HG02610 (cell line): ENCODE results near the gene OR5A2.
A peak's percentile ranks its signal among the peaks of the same experiment; 100 is the strongest.
"Not testable (repeated sequence)": the region's sequence is repeated elsewhere in the genome, so short reads cannot be mapped to it uniquely, and the experiment has no call there.

Experiments
- ATAC-seq: cut with Tn5 transposase; IDR thresholded peaks from one replicate; pipeline ENCODE4 v1.9.1; 2021; ENCODE audit warnings: mild to moderate bottlenecking, moderate library complexity; ENCODE audit not compliant: unreplicated experiment

OR5A2 gene, protein sequence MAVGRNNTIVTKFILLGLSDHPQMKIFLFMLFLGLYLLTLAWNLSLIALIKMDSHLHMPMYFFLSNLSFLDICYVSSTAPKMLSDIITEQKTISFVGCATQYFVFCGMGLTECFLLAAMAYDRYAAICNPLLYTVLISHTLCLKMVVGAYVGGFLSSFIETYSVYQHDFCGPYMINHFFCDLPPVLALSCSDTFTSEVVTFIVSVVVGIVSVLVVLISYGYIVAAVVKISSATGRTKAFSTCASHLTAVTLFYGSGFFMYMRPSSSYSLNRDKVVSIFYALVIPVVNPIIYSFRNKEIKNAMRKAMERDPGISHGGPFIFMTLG

DNA sequence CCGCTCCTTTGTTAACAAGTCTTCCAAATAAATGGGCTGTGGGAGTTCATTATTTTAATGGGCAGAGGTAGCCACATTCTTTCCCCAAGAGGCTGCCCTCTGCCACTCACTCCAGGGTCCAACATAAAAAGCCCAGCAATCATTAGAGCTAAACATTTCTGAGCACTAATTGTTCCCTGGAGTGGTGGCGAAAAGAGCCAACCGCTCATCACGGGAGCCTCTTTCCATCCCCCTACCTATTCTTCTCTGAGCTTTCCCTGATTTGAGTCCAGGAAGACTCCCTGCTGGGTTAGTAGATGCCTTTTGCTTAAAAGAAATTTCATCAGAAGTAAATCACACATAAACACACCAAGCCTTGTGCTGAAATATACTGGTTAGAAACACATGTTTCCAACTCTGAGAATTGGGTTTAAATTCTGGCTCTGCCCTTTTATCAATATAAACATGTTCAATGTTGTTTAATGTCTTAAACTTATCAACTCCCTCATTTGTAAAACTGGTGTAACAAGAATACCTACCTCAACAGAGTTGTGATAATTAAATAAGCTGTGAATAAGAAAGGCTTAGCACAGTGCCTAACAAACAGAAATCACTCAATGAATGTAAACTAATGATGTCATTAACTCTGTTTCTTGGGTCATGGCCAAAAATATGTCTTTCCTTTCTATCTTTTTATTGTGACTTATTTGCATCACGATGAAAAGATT lies at the start of gene OR5A2:
TSS of gene OR5A2 (minus strand) at position 53 of the 707 bp plus-strand sequence. CDS start 3,460 bp downstream, outside the sequence.
- ATAC-seq, result no peak

DNA sequence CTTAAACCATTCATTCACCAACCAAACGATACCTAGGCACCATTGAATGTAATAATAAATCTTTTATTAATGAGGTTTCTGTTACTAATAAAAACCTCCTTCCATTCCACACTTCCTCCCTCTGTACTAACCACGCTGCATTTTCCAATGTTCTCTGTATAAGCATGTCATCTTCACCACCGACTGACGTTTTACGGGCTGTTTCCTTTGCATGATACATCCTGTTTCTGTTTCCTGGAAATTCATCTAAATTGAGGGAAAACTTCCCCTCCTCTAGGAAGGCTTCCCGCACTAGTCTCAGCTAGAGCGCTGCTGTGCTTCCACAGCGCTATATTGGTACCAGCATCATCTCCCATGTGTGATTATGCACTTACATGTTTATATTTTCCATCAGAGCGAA lies 49.0 kb upstream of the OR5A2 start:
- ATAC-seq, result no peak

DNA sequence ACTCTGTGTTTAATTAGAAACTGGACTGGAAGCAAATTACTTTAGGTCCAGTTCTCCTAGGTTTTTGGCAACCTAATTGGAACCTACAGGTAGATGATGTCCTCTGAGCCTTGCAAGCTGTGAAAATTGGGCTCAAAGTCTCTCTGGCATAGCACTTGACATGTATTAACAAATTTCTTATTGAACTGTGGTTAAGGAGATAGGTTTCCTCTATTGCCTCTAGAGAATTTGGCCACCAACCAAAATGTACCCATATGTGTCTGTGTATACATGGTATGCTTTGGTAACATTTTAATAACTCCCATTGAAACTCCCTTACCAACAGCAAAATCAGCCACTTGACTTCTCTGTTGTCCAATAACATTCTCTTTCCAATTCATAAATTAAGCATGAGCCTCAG lies 46.8 kb upstream of the OR5A2 start, which contains the start of gene OR4D10:
TSS of gene OR4D10 (plus strand) at position 301 of the 400 bp plus-strand sequence. CDS start 4,115 bp downstream, outside the sequence.
- ATAC-seq, result no peak

DNA sequence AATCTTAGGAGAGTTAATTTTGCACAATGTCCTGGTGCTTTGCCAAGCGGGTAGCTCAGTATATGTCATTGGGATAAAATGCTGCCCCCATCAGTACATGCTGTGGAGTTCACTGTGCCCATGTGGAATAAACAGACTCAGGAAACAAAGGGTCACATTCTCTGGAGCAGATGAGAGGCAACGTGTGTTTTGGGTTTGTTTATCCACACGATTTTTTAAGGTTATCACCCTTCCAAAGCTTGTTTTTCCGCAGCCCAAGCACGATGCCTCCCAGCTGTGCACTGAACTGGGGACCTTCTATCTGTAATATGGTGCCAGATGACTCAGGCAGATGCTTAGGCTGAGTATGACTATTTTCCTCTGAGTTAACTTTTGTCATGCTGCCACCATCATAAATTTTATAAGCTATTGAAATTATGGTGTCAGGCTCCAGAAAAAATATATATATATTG lies 37.0 kb upstream of the OR5A2 start:
- no peak for ATAC-seq

DNA sequence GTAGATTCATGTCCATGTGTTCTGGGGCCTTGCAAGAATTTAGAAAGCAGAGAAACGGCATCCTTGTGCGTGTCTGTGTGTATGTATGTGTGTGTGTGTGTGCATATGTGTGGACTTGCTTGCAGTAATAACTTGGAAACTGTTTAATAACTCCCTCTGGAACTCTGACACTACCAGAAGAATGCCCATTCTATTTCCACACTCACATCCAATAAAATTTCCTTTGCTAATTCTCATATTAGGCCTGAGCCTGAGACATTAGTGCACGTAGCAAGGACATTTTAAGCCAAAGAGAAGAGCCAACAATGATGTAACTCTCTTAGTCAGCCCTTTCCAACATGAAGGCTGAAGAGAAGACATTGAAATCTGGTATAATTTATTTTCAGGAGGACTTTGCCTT lies 33.7 kb upstream of the OR5A2 start:
- no peak for ATAC-seq

DNA sequence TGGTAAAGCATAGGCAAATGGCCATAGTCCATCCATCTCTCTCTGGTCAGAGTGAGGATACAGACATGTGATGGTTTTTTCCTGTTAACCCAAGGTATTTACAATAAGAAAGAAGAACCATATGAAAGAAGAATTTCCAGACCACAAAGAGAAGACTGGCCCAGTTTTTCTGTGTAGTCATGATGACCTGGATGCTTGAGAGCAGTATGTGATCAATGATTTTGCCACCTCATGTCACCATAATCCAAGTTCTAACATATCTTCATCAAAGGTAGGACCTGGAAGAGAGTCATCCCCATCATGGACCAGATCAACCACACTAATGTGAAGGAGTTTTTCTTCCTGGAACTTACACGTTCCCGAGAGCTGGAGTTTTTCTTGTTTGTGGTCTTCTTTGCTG lies 30.4 kb upstream of the OR5A2 start, which contains the start of gene OR4D6:
TSS of gene OR4D6 (plus strand) at position 301 of the 400 bp plus-strand sequence. CDS start at position 301, 0 bp downstream.
- no peak for ATAC-seq

DNA sequence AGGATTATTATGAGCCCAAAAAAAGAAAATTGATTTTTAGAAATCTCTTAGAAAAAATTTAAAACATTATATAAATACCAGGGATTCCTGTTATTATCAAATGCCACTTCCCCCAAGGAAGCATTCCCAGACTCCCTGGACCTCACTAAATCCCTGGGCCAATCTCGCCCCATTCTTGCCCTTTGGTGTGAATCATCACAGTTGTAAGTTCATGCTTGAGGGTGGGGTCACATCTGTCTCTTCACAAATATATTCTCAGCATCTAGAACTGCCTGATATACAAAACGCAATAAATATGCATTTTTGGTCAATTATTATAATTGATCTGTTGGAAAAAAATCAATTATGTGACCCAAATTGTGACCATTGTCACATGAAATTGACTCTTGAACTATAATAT lies 22.3 kb upstream of the OR5A2 start:
- ATAC-seq, result no peak

DNA sequence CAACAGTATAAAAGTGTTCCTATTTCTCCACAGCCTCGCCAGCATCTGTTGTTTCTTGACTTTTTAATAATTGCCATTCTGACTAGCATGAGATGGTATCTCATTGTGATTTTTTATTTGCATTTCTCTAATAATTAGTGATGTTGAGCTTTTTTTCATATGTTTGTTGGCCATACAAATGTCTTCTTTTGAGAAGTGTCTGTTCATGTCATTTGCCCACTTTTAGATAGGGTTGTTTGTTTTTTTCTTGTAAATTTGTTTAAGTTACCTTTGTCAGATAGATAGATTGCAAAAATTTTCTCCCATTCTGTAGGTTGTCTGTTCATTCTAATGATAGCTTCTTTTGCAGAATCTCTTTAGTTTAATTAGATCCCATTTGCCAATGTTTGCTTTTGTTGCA lies 19.4 kb upstream of the OR5A2 start:
- ATAC-seq, result not testable (repeated sequence)

DNA sequence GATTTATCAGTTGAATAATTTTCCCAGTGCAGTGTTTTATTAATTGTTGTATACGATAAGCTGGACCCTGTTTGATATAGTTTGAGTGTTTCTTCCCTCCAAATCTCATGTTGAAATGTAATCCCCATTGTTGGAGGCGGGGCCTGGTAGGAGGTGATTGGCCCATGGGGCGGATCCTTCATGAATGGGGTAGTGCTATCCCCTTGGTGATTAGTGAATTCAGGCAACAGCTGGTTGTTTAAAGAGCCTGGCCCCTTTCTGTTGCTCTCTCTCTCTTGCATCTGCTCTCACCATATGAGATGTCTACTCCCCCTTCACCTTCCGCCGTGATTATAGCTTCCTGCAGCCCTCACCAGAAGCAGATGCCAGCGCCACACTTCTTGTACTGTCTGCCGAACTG lies 11.6 kb upstream of the OR5A2 start:
- ATAC-seq, result no peak

DNA sequence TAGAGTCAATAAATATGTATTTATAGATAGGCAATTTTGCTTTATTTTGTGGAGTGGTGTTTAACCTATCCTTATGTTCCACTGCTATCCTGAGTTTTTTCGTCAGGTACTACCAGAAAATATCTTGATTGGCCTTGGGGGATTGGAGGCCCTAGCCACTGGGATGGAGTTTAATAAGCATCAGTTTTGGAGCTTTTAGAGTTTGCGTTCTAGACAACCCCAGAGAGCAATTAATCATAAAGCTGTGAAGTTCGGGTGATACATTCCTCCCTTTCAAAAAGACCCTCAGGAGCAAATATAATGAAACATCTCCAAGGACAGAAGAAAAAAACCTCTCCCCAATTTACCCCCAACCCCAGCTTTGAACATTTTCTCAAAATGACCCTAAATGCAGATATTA lies 10.0 kb upstream of the OR5A2 start, which contains the start of gene OR5A1:
TSS of gene OR5A1 (plus strand) at position 301 of the 400 bp plus-strand sequence. CDS start 6,700 bp downstream, outside the sequence.
- ATAC-seq, result no peak

DNA sequence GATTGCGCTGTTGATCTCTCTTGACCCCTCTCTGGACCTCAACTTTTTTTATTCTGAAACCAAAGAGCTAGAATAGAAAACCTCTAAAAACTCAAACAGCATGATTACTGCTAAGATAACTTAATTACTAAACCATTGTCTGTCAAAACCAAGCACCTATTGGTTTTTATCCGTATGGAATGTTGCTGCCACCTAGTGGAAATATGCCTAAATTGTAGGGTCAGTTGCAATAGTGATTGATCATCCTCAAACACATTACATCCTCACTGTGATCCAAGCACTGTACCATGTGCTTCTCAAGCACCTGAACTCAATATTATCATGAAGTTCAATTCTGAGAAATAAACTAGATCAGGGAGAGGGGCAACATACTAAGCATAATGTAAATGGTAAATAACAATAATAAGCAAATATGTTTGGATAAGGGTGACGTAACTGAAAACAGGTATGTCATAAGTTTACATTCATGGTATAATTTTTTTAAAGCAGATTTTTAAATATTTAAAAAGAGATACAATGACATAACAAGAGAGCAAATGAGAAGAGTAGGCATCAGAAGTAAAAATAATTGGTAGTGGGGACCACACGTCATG lies 3.8 kb upstream of the OR5A2 start:
- ATAC-seq, result peak; percentile 74

DNA sequence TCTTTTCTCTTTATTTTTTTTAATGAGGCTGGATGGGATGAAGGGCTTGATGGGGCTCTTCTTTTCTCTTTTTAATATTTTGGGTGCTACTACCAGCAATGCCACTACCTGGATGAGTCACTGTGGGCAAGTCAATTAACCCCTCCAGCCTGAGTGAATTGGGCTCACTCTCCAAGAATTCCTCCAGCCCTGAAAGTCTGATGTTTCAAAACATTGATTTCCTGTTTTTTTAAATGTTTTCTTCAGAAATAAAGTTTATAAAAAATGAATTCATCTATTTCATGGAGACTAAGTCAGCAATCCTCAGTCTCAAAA lies 812 bp upstream of the OR5A2 start:
- no peak for ATAC-seq

DNA sequence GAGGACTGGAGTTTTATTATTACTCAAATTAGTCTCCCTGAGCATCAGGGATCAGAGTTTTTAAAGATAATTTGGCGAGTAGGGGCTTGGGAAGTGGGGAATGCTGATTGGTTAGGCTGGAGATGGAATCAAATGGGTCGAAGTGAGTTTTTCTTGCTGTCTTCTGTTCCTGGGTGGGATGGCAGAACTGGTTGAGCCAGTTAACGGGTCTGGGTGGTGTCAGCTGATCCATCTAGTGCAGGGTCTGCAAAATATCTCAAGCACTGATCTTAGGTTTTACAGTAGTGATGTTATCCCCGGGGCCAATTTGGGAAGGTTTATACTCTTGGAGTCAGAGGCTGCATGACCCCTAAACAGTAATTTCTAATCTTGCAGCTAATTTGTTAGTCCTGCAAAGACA lies 1.1 kb downstream of the OR5A2 start:
- no peak for ATAC-seq

DNA sequence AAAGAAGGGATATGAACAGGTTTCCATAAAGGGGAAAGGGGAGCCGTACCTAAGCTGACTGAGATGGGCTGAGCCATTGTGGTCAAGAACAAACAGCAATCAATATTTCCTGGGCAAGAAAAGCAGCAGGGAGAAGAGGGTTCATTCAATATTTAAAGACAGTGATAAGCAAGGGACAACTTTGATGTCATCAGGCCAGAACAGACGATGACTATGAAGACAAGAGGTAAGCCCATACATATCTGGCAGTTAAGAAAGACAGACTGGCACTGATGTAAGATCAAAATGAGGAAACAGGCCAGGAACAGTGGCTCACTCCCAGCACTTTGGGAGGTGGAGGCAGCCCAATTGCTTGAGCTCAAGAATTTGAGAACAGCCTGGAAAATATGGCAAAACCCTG lies 2.4 kb downstream of the OR5A2 start:
- ATAC-seq, result no peak

DNA sequence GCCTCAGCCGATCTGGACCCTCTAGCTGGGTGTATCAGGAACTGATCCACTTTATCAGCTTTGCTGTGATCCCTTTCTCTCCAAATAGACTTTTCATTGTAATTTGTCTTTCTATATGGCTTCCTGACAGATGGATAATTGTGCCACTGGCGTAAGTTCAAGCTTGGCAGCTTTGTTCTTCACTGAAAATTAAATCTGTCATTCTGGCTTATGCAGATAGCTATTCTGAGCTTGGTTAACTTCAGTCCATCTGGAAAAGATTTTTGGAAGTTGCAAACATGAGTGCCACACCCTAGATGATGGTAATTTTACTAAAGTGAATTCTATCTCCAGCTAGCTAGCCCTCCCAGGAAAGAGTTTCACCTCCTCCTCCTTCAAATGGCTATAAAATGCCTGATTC lies 8.1 kb downstream of the OR5A2 start:
- no peak for ATAC-seq

DNA sequence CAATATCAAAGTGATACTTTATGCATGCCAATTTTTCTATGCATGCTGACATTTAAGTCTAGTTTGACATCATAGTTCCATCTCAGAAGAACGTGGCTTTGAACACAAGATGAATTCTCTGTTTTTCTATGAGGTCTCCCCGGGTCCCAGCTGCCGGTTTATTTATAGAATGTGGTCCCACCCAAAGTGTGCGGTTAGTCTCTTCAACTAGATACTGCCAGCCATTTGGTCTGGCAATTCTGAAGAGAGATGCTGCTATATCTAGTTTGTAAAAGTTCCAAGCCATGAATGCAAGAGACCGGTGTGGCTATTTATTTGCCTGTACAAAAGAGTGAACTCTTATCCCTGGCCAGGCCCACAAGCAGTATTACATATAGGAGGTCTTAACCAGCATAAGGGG lies 9.2 kb downstream of the OR5A2 start:
- no peak for ATAC-seq

DNA sequence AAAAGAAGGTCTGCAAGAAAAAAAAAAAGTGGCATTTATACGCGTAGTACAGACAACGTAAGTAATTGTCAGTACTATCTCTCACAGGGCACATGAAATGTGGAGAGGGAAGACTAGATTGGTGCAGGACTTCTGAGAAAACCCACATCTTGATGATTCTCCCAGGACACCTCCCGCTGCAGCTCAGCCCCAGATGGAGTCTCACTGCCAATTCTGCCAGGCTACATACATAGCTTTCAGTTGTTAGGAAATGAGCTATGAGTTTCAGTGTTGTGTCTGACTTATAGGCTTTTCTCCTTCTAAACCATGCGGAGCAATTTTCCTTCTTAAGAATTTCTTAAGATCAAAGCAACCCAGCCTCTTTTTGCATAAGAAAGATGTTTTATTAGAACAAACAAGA lies 9.6 kb downstream of the OR5A2 start:
- ATAC-seq, result no peak

DNA sequence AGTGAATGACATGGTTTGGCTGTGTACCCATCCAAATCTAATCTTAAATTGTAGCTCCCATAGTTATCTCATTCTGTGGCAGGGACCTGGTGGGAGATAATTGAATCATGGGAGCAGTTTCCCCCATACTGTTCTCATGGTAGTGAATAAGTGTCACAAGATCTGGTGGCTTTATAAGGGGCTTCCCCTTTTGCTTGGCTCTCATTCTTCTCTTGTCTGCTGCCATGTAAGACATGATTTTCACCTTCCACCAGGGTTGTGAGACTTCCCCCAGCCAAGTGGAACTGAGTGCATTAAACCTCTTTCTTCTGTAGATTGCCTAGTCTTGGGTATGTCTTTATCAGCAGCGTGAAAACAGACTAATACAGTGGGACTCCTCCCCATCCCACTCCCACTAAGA lies 11.1 kb downstream of the OR5A2 start:
- ATAC-seq, result no peak

DNA sequence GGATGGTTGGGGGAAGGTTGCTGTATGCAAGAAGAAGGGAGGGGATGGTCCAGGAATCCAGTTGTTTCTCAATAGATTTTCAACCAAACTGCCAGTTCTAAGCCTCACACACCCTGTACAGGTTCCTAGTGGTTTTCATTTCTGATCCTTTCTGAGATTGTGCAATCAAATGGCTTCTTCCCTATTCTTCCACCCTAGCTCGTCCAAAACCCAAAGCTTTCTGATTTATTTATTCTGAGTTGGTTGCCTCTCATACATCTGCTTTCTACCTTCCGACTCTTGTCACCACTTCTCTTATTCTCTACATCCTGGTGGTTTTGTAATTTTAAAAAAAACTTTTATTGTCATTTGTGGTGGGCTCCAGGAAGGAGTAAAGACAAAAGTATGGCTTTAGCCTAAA lies 12.6 kb downstream of the OR5A2 start:
- no peak for ATAC-seq

DNA sequence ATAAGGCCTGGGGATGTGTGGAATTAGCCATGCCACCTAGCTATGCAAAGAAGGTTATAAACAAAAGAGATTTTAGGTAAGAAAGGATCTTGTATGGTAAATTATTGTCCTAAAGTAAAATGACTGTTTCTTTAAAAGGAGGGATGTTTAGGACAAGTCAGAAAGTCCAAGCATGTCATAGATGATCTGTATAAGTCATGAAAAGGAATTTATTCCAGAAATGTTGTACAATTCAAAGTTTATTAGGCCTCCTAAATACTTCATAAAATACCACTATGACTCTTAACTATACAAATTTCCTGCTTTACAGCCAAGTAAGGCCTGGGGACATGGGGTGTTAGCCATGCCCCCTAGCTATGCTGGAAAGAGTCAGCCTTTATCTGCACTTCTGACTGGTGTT lies 22.7 kb downstream of the OR5A2 start:
- ATAC-seq, result no peak

DNA sequence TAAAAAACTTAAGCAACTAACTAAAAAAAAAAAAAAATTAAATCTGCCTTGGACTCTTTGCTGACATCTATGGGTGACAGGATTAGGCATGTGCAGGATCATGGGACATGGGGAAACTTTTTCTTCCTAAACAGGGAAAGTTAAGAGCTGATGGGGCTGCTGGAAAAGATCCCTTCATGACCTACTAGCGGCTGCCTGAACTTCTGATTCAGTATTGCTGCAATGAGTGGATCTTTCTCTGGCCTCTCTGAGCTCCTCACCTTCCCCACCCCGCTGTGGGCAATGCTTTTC lies 25.0 kb downstream of the OR5A2 start:
- ATAC-seq, result no peak
